Fibroblast of lung (primary cell): ENCODE measurements around the gene ZBTB7B. TPM values are rescaled to one million over a fixed set of nuclear protein-coding genes. Genes with fewer than 3 reads are reported as not detected.
"Not testable (repeated sequence)": the region's sequence is repeated elsewhere in the genome, so short reads cannot be mapped to it uniquely, and the experiment has no call there.

ENCODE experiments used
- DNase-seq, 2 donors: peaks; one replicate each; pipeline versions ENCODE4 v3.0.0 to v3.0.0-alpha.2; 2010; ENCODE audit warnings: low read depth in 2 of 2
- H2AFZ ChIP-seq: 2 replicates; pipeline ENCODE4 v1.5.1; 2012; ENCODE audit warnings: low read length, control low read depth, inconsistent platforms
- H3K27ac ChIP-seq: 2 replicates; pipeline ENCODE4 v1.5.1; 2011; ENCODE audit warnings: low read length, control low read depth; ENCODE audit not compliant: insufficient read depth
- H3K27me3 ChIP-seq: 2 replicates; pipeline ENCODE4 v1.5.1; 2011; ENCODE audit warnings: mild to moderate bottlenecking, low read length; ENCODE audit not compliant: control insufficient read depth, insufficient read depth
- H3K36me3 ChIP-seq: 2 replicates; pipeline ENCODE4 v1.5.1; 2011; ENCODE audit warnings: low read length; ENCODE audit not compliant: control insufficient read depth, insufficient read depth
- H3K4me1 ChIP-seq: 2 replicates; pipeline ENCODE4 v1.5.1; 2011; ENCODE audit warnings: low read length; ENCODE audit not compliant: control insufficient read depth, insufficient read depth; ENCODE audit errors: extremely low read depth
- H3K4me2 ChIP-seq: 2 replicates; pipeline ENCODE4 v1.5.1; 2011; ENCODE audit warnings: low read length, control low read depth; ENCODE audit not compliant: insufficient read depth; ENCODE audit errors: extremely low read depth
- H3K4me3 ChIP-seq, 4 experiments: fragments of 200-600 bp in 1 of 4; sonication (generic) in 1 of 4; replicated peaks in 1 of 4; 2 replicates each; pipeline ENCODE4 v1.5.1; 2011 to 2016; ENCODE audit warnings: low read length in 4 of 4, low read depth in 3 of 4, mild to moderate bottlenecking in 3 of 4, control low read depth in 2 of 4, inconsistent platforms in 1 of 4, mixed read lengths in 1 of 4; ENCODE audit not compliant: insufficient read depth in 1 of 4; ENCODE audit errors: control extremely low read depth in 1 of 4
- H3K79me2 ChIP-seq: 2 replicates; pipeline ENCODE4 v1.5.1; 2012; ENCODE audit warnings: mild to moderate bottlenecking, low read length, inconsistent platforms; ENCODE audit not compliant: control insufficient read depth, insufficient read depth
- H3K9ac ChIP-seq: 2 replicates; pipeline ENCODE4 v1.5.1; 2011; ENCODE audit warnings: mild to moderate bottlenecking, low read length, control low read depth; ENCODE audit not compliant: insufficient read depth
- H3K9me3 ChIP-seq: 2 replicates; pipeline ENCODE4 v1.5.1; 2012; ENCODE audit warnings: low read depth, low read length; ENCODE audit not compliant: control insufficient read depth, insufficient read depth
- H4K20me1 ChIP-seq: 2 replicates; pipeline ENCODE4 v1.5.1; 2011; ENCODE audit warnings: low read length; ENCODE audit not compliant: control insufficient read depth, insufficient read depth; ENCODE audit errors: extremely low read depth
- CTCF ChIP-seq, 2 donors: IDR thresholded peaks in 1 of 2; conservative IDR thresholded peaks in 1 of 2; 1 replicate in 1 of 2; 2 replicates in 1 of 2; pipeline ENCODE4 v1.5.1; 2011 to 2012; ENCODE audit warnings: low read length in 2 of 2, control low read depth in 1 of 2, inconsistent platforms in 1 of 2, low read depth in 1 of 2, mild to moderate bottlenecking in 1 of 2
- EZH2 ChIP-seq: IDR thresholded peaks from 2 replicates; pipeline ENCODE4 v1.5.1; 2012; ENCODE audit warnings: low read length, control low read depth, mild to moderate bottlenecking; ENCODE audit errors: missing control alignments
- polyA plus RNA-seq, 2 donors: library from polyadenylated mRNA; depleted of rRNA in 1 of 2; stranded (reverse) in 1 of 2; unstranded in 1 of 2; fragments of >200 nt; gene quantifications; 2 replicates each; pipeline ENCODE4 v1.2.1, GENCODE V29; 2011 to 2012; ENCODE audit warnings: missing spikeins in 1 of 2
- total RNA-seq: library from RNA; depleted of rRNA; stranded (reverse); fragments of >200 nt; gene quantifications from 2 replicates; pipeline ENCODE4 v1.2.1, GENCODE V29; 2014

ZBTB7B gene
- total and polyA plus RNA-seq, 2 donors (not counting 1 experiment from before 2014, with no cell fraction given), result 7.0 to 19.3 TPM

GRCh38 chr1:154974808-154975408 is 27.7 kb upstream of the ZBTB7B start:
- peak overlapping the region; percentile 34 for H3K9ac ChIP-seq
- H3K9me3 ChIP-seq, result no peaks in the 10 kb centered on the region
- peak; percentile 89 to 96 for DNase-seq
- no peaks in the 10 kb centered on the region for H3K27me3 ChIP-seq
- H3K36me3 ChIP-seq, result no peaks in the 10 kb centered on the region
- peaks cover 50% of the 10 kb centered on the region for H3K79me2 ChIP-seq
- TF ChIP-seq EZH2, result no peak
- no peak for TF ChIP-seq CTCF (conservative IDR thresholded peaks at IDR 0.05 in 1 of 2, IDR thresholded peaks at IDR 0.05 in 1 of 2; ENCODE audit: low read depth in 1 of 2, low read length in 2 of 2)
- peak overlapping the region; percentile 94 for H3K27ac ChIP-seq
- H3K4me2 ChIP-seq, result peak overlapping the region; percentile 99
- peak overlapping the region; percentile 39 to 93 (median 70) for H3K4me3 ChIP-seq
- peaks cover 15% of the 10 kb centered on the region for H3K4me1 ChIP-seq
- H4K20me1 ChIP-seq, result no peaks in the 10 kb centered on the region
- H2AFZ ChIP-seq, result peak overlapping the region; percentile 49

GRCh38 chr1:154975409-154976059 is 27.1 kb upstream of the ZBTB7B start:
- Histone ChIP-seq H4K20me1 (no peaks in the 10 kb centered on the region), H3K4me3 (peak overlapping the region; percentile 39 to 93 (median 70)), H3K4me1 (peaks cover 15% of the 10 kb centered on the region), H3K36me3 (no peaks in the 10 kb centered on the region), H3K79me2 (peaks cover 44% of the 10 kb centered on the region), H2AFZ (peak overlapping the region; percentile 37), H3K4me2 (peak overlapping the region; percentile 99), H3K9me3 (no peaks in the 10 kb centered on the region), H3K9ac (peak overlapping the region; percentile 34), H3K27me3 (no peaks in the 10 kb centered on the region), H3K27ac (peak overlapping the region; percentile 94)
- TF ChIP-seq CTCF (conservative IDR thresholded peaks at IDR 0.05 in 1 of 2, IDR thresholded peaks at IDR 0.05 in 1 of 2; ENCODE audit: low read depth in 1 of 2, low read length in 2 of 2) (no peak), EZH2 (no peak)
- DNase-seq, result peak; percentile 54 to 64

- not testable (repeated sequence) for H2AFZ ChIP-seq, H3K4me2 ChIP-seq, DNase-seq, H4K20me1 ChIP-seq, H3K9me3 ChIP-seq, H3K36me3 ChIP-seq, H3K27ac ChIP-seq, H3K4me3 ChIP-seq, H3K9ac ChIP-seq, H3K27me3 ChIP-seq, H3K4me1 ChIP-seq
- H3K79me2 ChIP-seq, result peaks cover 37% of the 10 kb centered on the region
These were observed 24.8 kb upstream of the ZBTB7B start for GRCh38 chr1:154977762-154978161.
